Tibial nerve (tissue), 3 donors: ENCODE data around the gene MRPL4.

Experiments used
- CTCF ChIP-seq, 5 experiments: fragments of 200-600 bp in 3 of 5; fragments of 450-650 bp in 2 of 5; sonication (generic) in 3 of 5; IDR thresholded peaks; one replicate each; pipeline ENCODE4 v1.5.1; 2016 to 2019; ENCODE audit warnings: antibody characterized with exemption in 5 of 5, mild to moderate bottlenecking in 3 of 5, moderate library complexity in 2 of 5
- POLR2A ChIP-seq, 2 donors: fragments of 450-650 bp; IDR thresholded peaks; one replicate each; pipeline ENCODE4 v1.6.1; 2017; ENCODE audit warnings: antibody characterized with exemption in 2 of 2, mild to moderate bottlenecking in 2 of 2, moderate library complexity in 2 of 2

DNA sequence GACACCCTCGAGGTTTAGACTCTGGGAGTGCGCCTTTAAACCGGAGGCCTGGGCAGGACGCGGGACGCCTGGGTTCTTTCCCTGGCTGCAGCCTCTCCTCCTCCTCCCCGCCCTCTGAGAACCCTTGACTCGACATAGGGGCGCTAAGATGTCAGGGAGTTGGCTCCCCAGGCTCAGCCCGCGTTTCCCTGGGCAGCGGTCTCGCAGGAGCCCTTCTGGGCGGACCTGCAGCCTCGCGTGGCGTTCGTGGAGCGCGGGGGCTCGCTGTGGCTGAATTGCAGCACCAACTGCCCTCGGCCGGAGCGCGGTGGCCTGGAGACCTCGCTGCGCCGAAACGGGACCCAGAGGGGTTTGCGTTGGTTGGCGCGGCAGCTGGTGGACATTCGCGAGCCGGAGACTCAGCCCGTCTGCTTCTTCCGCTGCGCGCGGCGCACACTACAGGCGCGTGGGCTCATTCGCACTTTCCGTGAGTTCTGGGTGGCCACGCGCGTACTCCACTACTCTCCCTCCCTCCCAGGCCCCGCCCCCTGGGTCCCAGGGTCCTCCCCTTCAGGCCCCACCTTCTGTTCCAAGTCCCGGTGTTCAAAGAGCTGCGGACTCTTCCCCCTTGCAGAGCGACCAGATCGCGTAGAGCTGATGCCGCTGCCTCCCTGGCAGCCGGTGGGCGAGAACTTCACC is 39.0 kb downstream of the MRPL4 start:
- no peak for TF ChIP-seq CTCF (IDR thresholded peaks at IDR 0.05)
- no peak for TF ChIP-seq POLR2A (IDR thresholded peaks at IDR 0.05)
